Measurements from ENCODE around the gene CAMK2D. TPM values are rescaled to one million over a fixed set of nuclear protein-coding genes. Genes with fewer than 3 reads are reported as not detected.

The CAMK2D gene
- total RNA-seq, 2 experiments from 2014 or later = 62.8 to 66.1 TPM

GRCh38 chr4:113444386-113444785, 317.2 kb downstream of the CAMK2D start:
- Mint-ChIP-seq H3K4me1 (ENCODE audit: low read depth) (peaks cover 26% of the 10 kb centered on the region), H3K4me3 (no peak overlapping the region), H3K36me3 (ENCODE audit: low read depth) (peaks cover 4% of the 10 kb centered on the region), H3K27me3 (peaks cover 2% of the 10 kb centered on the region), H3K27ac (no peak overlapping the region), H3K9me3 (peaks cover 6% of the 10 kb centered on the region)
- TF ChIP-seq CTCF (IDR thresholded peaks at IDR 0.05) = no peak
- intact Hi-C loops (cut with micrococcal nuclease) = no loop called here
- DNase-seq (no peak), ATAC-seq (no peak)
- POLR2A ChIA-PET = no interaction called here
- CTCF ChIA-PET = interaction anchor here (1.9 kb wide), 1 partner anchor 50 kb away, joined by 5 read pairs; no protein-coding TSS in a partner anchor

- intact Hi-C loops (cut with micrococcal nuclease) = no loop called here
- Mint-ChIP-seq H3K4me3 (no peak overlapping the region), H3K27ac (no peak overlapping the region), H3K4me1 (ENCODE audit: low read depth) (peaks cover 26% of the 10 kb centered on the region), H3K36me3 (ENCODE audit: low read depth) (peaks cover 4% of the 10 kb centered on the region), H3K9me3 (peaks cover 6% of the 10 kb centered on the region), H3K27me3 (peaks cover 2% of the 10 kb centered on the region)
- no peak for DNase-seq
- no peak for ATAC-seq
- TF ChIP-seq CTCF (IDR thresholded peaks at IDR 0.05) = no peak
- ChIA-PET POLR2A (interaction anchor here (0.5 kb wide), 1 partner anchor 263 kb away, joined by 3 read pairs; no protein-coding TSS in a partner anchor), CTCF (no interaction called here)
These were observed 318.7 kb downstream of the CAMK2D start for GRCh38 chr4:113442826-113443225.

GRCh38 chr4:113440371-113440770, 321.2 kb downstream of the CAMK2D start:
- no peak overlapping the region for H3K27ac Mint-ChIP-seq
- H3K9me3 Mint-ChIP-seq = peaks cover 6% of the 10 kb centered on the region
- no peaks in the 10 kb centered on the region for H3K36me3 Mint-ChIP-seq (ENCODE audit: low read depth)
- no peak for ATAC-seq
- intact Hi-C loops (cut with micrococcal nuclease) = no loop called here
- ChIA-PET POLR2A (no interaction called here), CTCF (no interaction called here)
- no peak for DNase-seq
- H3K4me3 Mint-ChIP-seq = no peak overlapping the region
- H3K4me1 Mint-ChIP-seq (ENCODE audit: low read depth) = peaks cover 28% of the 10 kb centered on the region
- H3K27me3 Mint-ChIP-seq = peaks cover 2% of the 10 kb centered on the region
- no peak for TF ChIP-seq CTCF (IDR thresholded peaks at IDR 0.05)

- intact Hi-C loops (cut with micrococcal nuclease) = no loop called here
- CTCF ChIA-PET = no interaction called here
- no peak for ATAC-seq
- no peaks in the 10 kb centered on the region for H3K36me3 Mint-ChIP-seq (ENCODE audit: low read depth)
- TF ChIP-seq CTCF (IDR thresholded peaks at IDR 0.05) = no peak
- DNase-seq = no peak
- POLR2A ChIA-PET = no interaction called here
- peaks cover 3% of the 10 kb centered on the region for H3K9me3 Mint-ChIP-seq
- peaks cover 2% of the 10 kb centered on the region for H3K27me3 Mint-ChIP-seq
- H3K27ac Mint-ChIP-seq = no peak overlapping the region
- no peak overlapping the region for H3K4me3 Mint-ChIP-seq
- H3K4me1 Mint-ChIP-seq (ENCODE audit: low read depth) = peaks cover 13% of the 10 kb centered on the region
These were observed 322.9 kb downstream of the CAMK2D start for GRCh38 chr4:113438596-113438995.

GRCh38 chr4:113437129-113437528, 324.4 kb downstream of the CAMK2D start:
- Mint-ChIP-seq H3K36me3 (ENCODE audit: low read depth) (no peaks in the 10 kb centered on the region), H3K9me3 (peaks cover 3% of the 10 kb centered on the region), H3K27me3 (peaks cover 4% of the 10 kb centered on the region), H3K4me3 (no peak overlapping the region), H3K4me1 (ENCODE audit: low read depth) (peaks cover 13% of the 10 kb centered on the region), H3K27ac (no peak overlapping the region)
- no peak for TF ChIP-seq CTCF (IDR thresholded peaks at IDR 0.05)
- intact Hi-C loops (cut with micrococcal nuclease) = no loop called here
- DNase-seq (no peak), ATAC-seq (no peak)
- POLR2A ChIA-PET = interaction anchor here (1.0 kb wide), 1 partner anchor 413 kb away, joined by 3 read pairs; no protein-coding TSS in a partner anchor
- CTCF ChIA-PET = no interaction called here
